Epidermal melanocyte (primary cell): ENCODE measurements around the gene TRIM24.
A peak's percentile ranks its signal among the peaks of the same experiment; 100 is the strongest.

Source experiments
- DNase-seq: peaks from one replicate; pipeline ENCODE4 v3.0.0; 2011; ENCODE audit warnings: low spot score; ENCODE audit not compliant: insufficient read length

The TRIM24 gene

GRCh38 chr7:138538518-138538917 is 78.5 kb downstream of the TRIM24 start:
- DNase-seq, result peak; percentile 55

GRCh38 chr7:138538997-138539644 is 79.1 kb downstream of the TRIM24 start:
- no peak for DNase-seq

GRCh38 chr7:138542183-138542582 is 82.1 kb downstream of the TRIM24 start:
- DNase-seq, result no peak

- no peak for DNase-seq
These were observed 83.7 kb downstream of the TRIM24 start for GRCh38 chr7:138543739-138544138.

DNA sequence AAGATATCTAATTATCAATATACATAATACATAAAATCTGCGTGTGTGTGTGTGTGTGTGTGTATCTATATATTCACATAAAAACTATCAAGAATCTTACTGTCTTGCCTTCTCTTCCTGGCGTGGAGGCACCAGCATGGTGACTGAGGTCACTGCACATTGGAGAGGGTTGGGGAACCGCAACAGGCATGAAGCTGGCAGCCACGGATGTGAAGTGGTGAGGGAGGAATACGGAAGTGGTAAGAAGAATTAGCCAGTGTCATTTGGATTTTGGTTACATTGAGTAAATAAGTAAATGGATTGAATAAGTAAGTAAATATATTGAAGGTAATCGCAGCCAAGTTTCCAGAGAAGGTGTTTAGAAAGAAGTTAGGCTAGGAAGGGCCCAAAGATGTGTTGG is 85.1 kb downstream of the TRIM24 start:
- no peak for DNase-seq

GRCh38 chr7:138546064-138546619 is 86.1 kb downstream of the TRIM24 start:
- DNase-seq, result no peak

DNA sequence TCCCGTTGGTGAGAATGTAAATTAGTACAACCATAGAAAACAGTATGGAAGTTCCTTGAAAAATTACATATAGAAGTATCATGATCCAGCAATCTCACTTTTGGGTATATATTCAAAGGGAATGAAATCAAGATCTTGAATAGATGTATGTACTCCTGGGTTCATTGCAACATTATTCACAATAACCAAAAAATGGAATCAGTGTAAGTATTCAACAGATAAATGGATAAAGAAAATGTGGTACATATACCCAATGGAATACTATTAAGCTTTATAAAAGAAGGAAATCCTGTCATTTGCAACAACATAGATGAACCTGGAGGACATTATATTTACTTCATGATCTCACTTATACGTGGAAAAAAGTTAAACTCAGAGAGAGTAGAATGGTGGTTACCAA is 86.8 kb downstream of the TRIM24 start:
- no peak for DNase-seq

GRCh38 chr7:138549082-138549481 is 89.0 kb downstream of the TRIM24 start:
- DNase-seq, result no peak

DNA sequence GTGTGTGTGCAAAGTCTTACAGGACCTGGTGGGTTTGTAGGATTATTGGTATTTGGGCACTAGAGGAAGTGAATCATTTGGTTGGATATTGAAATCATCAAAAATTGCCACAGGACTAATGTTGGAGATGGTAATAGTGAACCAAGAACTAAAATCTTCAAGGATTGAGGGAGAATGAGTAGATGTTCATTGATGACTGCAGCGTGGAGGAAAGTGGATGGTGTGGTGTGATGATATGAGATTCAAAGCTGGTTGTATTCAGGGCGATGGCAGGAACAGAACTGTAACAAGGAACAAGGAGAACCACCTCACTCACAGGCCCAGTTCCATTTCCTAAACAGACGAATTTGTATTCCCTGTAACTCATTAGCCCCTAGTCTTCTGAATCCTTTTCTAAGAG is 90.3 kb downstream of the TRIM24 start:
- no peak for DNase-seq

DNA sequence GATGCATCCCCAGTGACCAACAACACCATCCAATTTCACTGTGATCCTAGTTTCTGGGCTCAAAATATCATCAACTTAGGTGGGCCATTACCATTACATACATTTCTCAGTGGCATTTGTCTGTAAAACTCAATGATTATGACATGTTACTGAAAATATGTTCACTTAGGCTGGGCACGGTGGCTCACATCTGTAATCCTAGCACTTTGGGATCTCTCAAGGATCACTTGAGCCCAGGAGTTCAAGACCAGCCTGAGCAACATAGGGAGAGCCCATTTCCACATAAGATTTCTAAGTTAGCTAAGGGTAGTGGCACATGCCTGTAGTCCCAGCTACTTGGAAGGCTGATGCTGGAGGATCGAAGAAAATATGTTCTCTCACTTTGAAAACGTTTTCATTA is 91.0 kb downstream of the TRIM24 start:
- DNase-seq, result no peak

DNA sequence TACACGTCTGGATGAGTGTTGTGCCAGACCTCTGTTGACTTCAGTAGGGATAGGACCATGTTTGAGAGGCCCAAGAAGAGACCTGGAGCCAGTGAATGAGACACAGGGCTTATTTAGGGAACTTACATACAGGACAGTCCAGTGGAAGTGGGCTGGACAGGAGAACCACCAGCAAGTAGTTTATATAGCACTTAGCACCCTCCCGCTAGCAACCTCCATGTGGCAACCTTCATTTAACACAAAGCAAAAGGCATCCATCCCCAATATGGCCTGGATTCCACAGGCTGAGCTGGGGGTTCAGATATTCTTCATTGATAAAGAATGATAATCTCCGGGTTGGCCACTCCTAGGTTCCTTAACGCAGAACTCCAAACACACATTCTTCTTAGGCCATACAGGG is 93.7 kb downstream of the TRIM24 start:
- DNase-seq, result no peak

- DNase-seq, result no peak
These were observed 94.6 kb downstream of the TRIM24 start for GRCh38 chr7:138554674-138555073.

- no peak for DNase-seq
These were observed 95.6 kb downstream of the TRIM24 start for GRCh38 chr7:138555684-138556083.

GRCh38 chr7:138556771-138557484 is 96.9 kb downstream of the TRIM24 start:
- DNase-seq, result no peak

DNA sequence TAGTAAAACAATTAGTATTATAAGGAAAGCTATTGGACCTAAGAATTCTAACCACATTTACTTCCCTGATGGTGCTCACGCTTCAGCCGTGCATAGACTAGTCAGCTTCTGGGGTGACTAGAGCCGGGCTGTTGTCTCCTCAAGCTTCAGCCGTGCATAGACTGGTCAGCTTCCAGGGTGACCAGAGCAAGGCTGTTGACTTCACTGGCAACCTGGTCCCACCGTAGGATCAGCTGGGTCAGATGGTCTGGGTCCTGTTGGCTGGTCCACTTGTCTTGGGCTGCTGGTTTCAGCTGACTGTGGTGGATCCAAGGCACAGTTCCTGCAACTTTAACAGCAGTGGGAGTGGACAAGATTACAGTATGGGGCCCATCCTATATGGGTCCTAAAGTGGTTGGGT is 99.4 kb downstream of the TRIM24 start:
- no peak for DNase-seq

DNA sequence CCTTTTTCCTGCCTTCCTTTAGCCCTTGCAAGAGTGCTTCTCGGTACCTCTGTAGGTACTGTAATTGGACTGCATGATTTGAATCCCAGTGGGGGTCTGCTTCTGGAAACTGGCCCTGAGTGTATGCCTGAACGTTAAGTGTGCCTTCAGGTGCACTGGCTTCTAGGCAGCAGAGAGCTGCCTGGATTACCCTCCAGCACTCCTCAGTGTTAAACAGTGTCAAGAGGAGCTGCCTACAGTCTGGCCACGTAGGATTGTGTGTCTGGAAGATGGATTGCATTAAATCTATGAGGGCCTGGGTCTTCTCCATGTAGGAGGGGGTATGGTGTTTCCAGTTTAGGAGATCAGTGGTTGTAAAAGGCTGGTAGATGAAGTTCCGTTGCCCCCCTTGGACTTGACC is 103.7 kb downstream of the TRIM24 start:
- DNase-seq, result no peak

DNA sequence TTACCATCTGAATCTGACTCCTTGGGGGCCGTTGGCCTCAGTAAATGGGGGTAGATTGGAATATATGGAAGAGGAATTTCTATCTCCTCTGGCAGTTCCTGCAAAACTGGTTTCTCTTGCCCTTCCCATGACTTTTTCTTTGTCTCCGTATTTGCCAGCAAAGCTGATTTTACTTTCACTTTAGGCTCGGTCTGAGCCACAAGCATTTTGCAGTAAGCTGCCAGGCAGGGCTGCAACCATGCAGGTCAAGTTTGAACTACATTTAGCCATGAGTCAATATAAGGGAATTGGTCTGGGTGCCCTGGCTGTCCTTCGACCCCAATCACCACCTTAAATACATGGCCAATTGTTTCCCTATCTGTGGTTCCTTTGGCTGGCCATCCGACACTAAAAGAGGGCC is 104.3 kb downstream of the TRIM24 start:
- DNase-seq, result no peak

- DNase-seq, result no peak
These were observed 105.0 kb downstream of the TRIM24 start for GRCh38 chr7:138565071-138565450.

DNA sequence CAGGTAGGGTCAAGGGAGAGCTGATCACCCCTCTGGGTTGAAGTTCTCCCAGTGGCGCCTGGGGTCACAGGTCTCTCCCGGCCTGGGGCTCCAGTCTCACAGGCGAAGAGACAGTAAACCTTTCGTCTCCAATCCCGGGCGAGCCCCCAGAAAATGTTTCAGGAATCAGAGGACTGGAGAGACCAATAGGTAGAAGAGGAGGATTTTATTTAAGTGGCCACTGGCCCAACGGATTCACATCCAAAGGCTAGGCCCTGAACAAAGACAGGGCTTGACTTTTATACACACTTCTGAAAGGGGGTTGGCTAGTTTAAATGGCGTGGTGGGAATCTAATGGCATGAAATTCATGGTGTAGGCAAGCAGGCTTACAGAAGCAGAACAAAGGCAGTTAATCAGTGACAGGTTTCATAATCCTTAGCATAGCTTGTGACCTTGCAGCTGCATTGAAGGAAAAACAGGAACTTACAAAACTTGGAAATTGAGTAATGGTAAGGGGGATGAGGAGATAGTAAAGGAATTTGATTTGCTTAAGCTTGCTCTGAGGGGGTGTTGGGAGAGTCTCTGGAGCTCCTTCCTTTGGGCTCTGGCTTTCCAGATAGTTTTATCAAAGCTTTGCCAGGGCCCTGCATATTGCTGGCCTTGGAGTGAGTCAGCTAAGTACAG is 105.5 kb downstream of the TRIM24 start:
- no peak for DNase-seq

DNA sequence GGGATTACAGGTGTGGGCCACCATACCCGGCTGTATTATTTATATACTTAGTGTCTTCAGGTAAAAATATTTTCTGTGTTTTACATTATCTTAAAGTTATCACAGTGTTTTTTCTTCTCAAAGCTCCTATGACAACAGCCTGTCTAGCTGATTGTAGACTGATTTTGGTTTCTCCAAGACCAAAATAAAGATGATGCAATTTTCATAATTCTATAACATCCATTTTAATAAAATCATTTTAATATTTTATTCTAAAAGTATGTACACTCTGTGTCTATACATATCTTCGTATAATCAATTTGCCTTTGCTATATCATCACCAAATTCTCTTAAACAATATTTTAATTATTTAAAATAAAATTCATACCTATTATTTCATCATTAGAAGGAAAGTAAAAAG is 108.6 kb downstream of the TRIM24 start:
- no peak for DNase-seq

DNA sequence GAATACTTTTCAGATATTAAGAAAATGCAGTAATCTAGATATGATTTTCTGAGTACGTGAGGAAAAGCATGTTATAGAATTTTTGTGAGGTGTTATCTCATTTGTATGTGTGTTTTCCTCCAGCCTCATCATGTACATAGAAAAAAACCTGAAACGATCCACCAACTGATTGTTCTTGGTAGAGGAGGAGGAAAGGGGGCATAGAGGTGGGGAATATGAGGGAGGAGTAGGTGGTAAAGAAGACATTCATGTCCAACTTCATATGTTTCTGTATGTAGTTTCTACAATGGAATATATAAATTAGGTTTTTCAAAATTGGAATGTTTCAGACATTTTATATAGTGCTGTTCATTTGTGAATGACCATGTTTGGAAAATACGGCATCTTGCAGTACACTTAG is 109.4 kb downstream of the TRIM24 start:
- no peak for DNase-seq

DNA sequence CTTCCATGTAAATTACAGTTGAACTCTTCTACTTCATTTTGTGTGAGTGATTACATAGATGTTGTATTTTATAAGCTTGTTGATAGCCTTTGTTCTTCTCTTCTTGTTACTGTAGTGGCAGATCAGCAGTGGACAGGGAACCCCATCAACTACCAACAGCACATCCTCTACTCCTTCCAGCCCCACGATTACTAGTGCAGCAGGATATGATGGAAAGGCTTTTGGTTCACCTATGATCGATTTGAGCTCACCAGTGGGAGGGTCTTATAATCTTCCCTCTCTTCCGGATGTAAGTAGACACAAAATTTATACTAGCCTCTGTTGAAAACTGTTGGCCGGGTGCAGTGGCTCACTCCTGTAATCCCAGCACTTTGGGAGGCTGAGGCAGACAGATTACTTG is 110.7 kb downstream of the TRIM24 start:
- DNase-seq, result no peak

DNA sequence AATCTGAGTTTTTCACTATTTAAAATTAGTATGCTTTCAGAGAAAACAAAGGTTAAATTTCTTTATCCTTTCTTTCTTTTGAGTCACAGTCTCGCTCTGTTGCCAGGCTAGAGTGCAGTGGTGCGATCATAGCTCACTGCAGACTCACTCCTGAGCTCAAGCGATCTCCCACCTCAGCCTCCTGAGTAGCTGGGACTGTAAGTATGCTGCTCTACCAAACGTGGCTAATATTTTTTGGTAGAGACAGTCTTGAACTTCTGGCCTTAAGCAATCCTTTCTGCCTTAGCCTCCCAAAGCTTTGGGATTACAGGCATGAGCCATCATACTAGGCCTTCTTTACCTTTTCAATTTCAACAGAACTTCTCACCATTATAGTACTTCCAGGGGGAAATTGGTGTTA is 113.7 kb downstream of the TRIM24 start:
- DNase-seq, result no peak
